Caco-2 (cell line): ENCODE measurements around the gene DNMBP. TPM values are rescaled to one million over a fixed set of nuclear protein-coding genes. Genes with fewer than 3 reads are reported as not detected.
A peak's percentile ranks its signal among the peaks of the same experiment; 100 is the strongest.

ENCODE experiments used
- BruUV-seq: library from RNA; stranded (reverse); fragments of 400-500 nt; replicated peaks from 2 replicates; lab custom pipeline; 2021; lab: Mats Ljungman, UMichigan
- CTCF ChIA-PET: fragments of 300-600 bp; sonication (Branson Sonifier 250); formaldehyde crosslinking; loops from one replicate; lab custom pipeline; 2022; ENCODE audit warnings: antibody characterized with exemption; lab: Charles Lee
- POLR2A ChIA-PET: fragments of 300-600 bp; sonication (Branson Sonifier 250); formaldehyde crosslinking; loops from one replicate; lab custom pipeline; 2022; ENCODE audit warnings: antibody characterized with exemption; lab: Charles Lee
- DNase-seq, 2 experiments: peaks; one replicate each; pipeline versions ENCODE4 v3.0.0 to v3.0.0-alpha.2; 2020 to 2022
- H3K27me3 ChIP-seq: replicated peaks from 2 replicates; pipeline ENCODE4 v1.6.0; 2011; ENCODE audit warnings: low read length; ENCODE audit not compliant: control insufficient read depth, insufficient read depth
- H3K36me3 ChIP-seq: 2 replicates; pipeline ENCODE4 v1.5.1; 2011; ENCODE audit warnings: low read length; ENCODE audit not compliant: control insufficient read depth, insufficient read depth
- H3K4me1 ChIP-seq: fragments of 250-450 bp; sonication (Bioruptor Pico); 2 replicates; pipeline ENCODE4 v1.5.1; 2020; ENCODE audit warnings: mild to moderate bottlenecking
- H3K4me3 ChIP-seq: 2 replicates; pipeline ENCODE4 v1.5.1; 2011; ENCODE audit warnings: low read depth, mild to moderate bottlenecking, control low read depth, low read length
- H3K9me3 ChIP-seq: fragments of 250-450 bp; sonication (Bioruptor Pico); 2 replicates; pipeline ENCODE4 v1.5.1; 2020; ENCODE audit warnings: mild to moderate bottlenecking, moderate library complexity
- H3K27ac Mint-ChIP-seq: one replicate; pipeline ENCODE4 v1.8.0; 2022; ENCODE audit warnings: mixed read lengths; ENCODE audit not compliant: unreplicated experiment
- H3K27me3 Mint-ChIP-seq: one replicate; pipeline ENCODE4 v1.8.0; 2022; ENCODE audit warnings: mixed read lengths; ENCODE audit not compliant: insufficient read depth, unreplicated experiment
- H3K36me3 Mint-ChIP-seq: one replicate; pipeline ENCODE4 v1.8.0; 2022; ENCODE audit warnings: mild to moderate bottlenecking, mixed read lengths; ENCODE audit not compliant: insufficient read depth, unreplicated experiment
- H3K4me1 Mint-ChIP-seq: one replicate; pipeline ENCODE4 v1.8.0; 2022; ENCODE audit warnings: low read depth, mixed read lengths; ENCODE audit not compliant: unreplicated experiment
- H3K4me3 Mint-ChIP-seq: one replicate; pipeline ENCODE4 v1.8.0; 2022; ENCODE audit warnings: mild to moderate bottlenecking, moderate library complexity, mixed read lengths; ENCODE audit not compliant: unreplicated experiment
- H3K9me3 Mint-ChIP-seq: one replicate; pipeline ENCODE4 v1.8.0; 2022; ENCODE audit warnings: mixed read lengths; ENCODE audit not compliant: unreplicated experiment
- CTCF ChIP-seq, 2 experiments: fragments of 200-600 bp in 1 of 2; IDR thresholded peaks; 1 replicate in 1 of 2; 2 replicates in 1 of 2; pipeline versions ENCODE4 v1.5.1 to v1.8.0; 2011 to 2022; ENCODE audit warnings: antibody characterized with exemption in 1 of 2, control low read depth in 1 of 2, inconsistent platforms in 1 of 2, low read depth in 1 of 2, low read length in 1 of 2, mild to moderate bottlenecking in 1 of 2, moderate library complexity in 1 of 2; ENCODE audit not compliant: insufficient read depth in 1 of 2, severe bottlenecking in 1 of 2, unreplicated experiment in 1 of 2
- intact Hi-C: fragments of 100-400 bp; cut with micrococcal nuclease; formaldehyde crosslinking; loops from one replicate; pipeline ENCODE4 v1.10.0; 2022; ENCODE audit not compliant: unreplicated experiment
- total RNA-seq: library from RNA; stranded (reverse); gene quantifications from 2 replicates; pipeline ENCODE4 v1.2.3, GENCODE V29; 2022

DNMBP gene
- total RNA-seq, 1 experiment from 2014 or later: 30.6 TPM

DNA sequence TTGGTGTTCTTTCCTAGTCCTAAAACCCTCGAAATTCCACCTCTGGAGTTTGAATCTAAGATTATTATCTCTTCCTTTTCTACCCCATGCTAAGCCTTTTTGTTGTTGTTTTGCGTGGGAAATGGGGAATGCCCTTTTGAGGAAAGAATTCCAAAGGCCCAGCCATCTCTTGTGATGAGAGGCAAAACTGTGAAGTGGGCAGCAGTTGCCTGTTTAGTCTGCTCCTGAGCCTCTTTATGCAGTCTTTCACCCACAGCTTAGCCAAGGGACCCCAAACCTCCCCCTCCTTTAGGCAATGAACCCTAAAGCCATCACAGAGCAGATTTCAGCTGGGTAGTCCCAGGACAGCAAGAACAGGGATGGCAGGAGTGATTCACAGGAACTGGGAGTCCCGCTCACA is 95.5 kb downstream of the DNMBP start:
- H3K9me3 Mint-ChIP-seq: no peaks in the 10 kb centered on the region
- peaks cover 37% of the 10 kb centered on the region for H3K36me3 Mint-ChIP-seq
- no TSS peak for BruUV-seq
- no peaks in the 10 kb centered on the region for H3K9me3 ChIP-seq
- H3K4me1 Mint-ChIP-seq: peaks cover 20% of the 10 kb centered on the region
- no peak overlapping the region for H3K4me3 Mint-ChIP-seq
- H3K4me1 ChIP-seq: 0 out of 2 replicates have a peak, but pooled peaks cover 9% of the 10 kb centered on the region
- CTCF ChIA-PET: interaction anchor here (0.6 to 1.6 kb wide), 3 partner anchors 17 to 132 kb away, joined by 3 to 5 read pairs (median 3); no protein-coding TSS in a partner anchor
- no peak for TF ChIP-seq CTCF (IDR thresholded peaks at IDR 0.05; ENCODE audit: insufficient read depth in 1 of 2, low read depth in 1 of 2, low read length in 1 of 2, severe bottlenecking in 1 of 2, unreplicated experiment in 1 of 2)
- intact Hi-C loops: loop anchor here (2.0 to 5.0 kb wide), 2 partner anchors 53 to 133 kb away; no protein-coding TSS in a partner anchor
- H3K4me3 ChIP-seq: no peak overlapping the region
- no peaks in the 10 kb centered on the region for H3K27me3 ChIP-seq
- POLR2A ChIA-PET: no interaction called here
- H3K36me3 ChIP-seq: no peaks in the 10 kb centered on the region
- DNase-seq: no peak
- H3K27ac Mint-ChIP-seq: no peak overlapping the region
- H3K27me3 Mint-ChIP-seq: no peaks in the 10 kb centered on the region

DNA sequence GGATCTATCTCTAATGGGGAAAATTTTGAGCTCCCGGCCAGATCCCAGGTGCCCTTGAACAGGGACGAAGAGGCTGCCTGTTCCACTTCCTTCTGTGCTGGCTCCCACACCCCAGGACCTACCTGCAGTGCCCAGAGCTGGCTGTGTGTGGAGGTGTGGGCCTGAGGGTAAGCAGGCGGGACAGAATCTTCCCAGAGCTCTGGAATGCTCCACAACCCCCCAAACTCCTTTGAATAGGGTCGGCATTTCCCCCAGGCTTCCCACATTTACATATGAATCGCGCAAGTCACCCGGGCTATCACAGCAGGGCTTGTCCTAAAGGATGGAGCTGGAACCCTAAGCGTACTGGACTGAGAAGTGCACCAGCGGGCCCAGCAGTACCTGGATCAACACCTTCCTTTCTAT is 95.9 kb downstream of the DNMBP start:
- 0 out of 2 replicates have a peak, but pooled peaks cover 9% of the 10 kb centered on the region for H3K4me1 ChIP-seq
- no peaks in the 10 kb centered on the region for H3K9me3 Mint-ChIP-seq
- CTCF ChIA-PET: interaction anchor here (0.6 to 1.6 kb wide), 3 partner anchors 17 to 132 kb away, joined by 3 to 5 read pairs (median 3); no protein-coding TSS in a partner anchor
- H3K4me1 Mint-ChIP-seq: peaks cover 20% of the 10 kb centered on the region
- no peaks in the 10 kb centered on the region for H3K27me3 Mint-ChIP-seq
- H3K9me3 ChIP-seq: no peaks in the 10 kb centered on the region
- peak; percentile 33 to 53 for DNase-seq
- no peak overlapping the region for H3K27ac Mint-ChIP-seq
- BruUV-seq: no TSS peak
- peaks cover 38% of the 10 kb centered on the region for H3K36me3 Mint-ChIP-seq
- intact Hi-C loops: loop anchor here (2.0 to 5.0 kb wide), 2 partner anchors 53 to 133 kb away; no protein-coding TSS in a partner anchor
- no peak overlapping the region for H3K4me3 ChIP-seq
- POLR2A ChIA-PET: no interaction called here
- H3K36me3 ChIP-seq: no peaks in the 10 kb centered on the region
- TF ChIP-seq CTCF (IDR thresholded peaks at IDR 0.05; ENCODE audit: insufficient read depth in 1 of 2, low read depth in 1 of 2, low read length in 1 of 2, severe bottlenecking in 1 of 2, unreplicated experiment in 1 of 2): peak in 1 of 2 experiments; percentile 51
- H3K4me3 Mint-ChIP-seq: no peak overlapping the region
- H3K27me3 ChIP-seq: no peaks in the 10 kb centered on the region

GRCh38 chr10:99912041-99912440 is 97.7 kb downstream of the DNMBP start:
- H3K4me3 ChIP-seq: no peak overlapping the region
- no peak overlapping the region for H3K27ac Mint-ChIP-seq
- TF ChIP-seq CTCF (IDR thresholded peaks at IDR 0.05; ENCODE audit: insufficient read depth in 1 of 2, low read depth in 1 of 2, low read length in 1 of 2, severe bottlenecking in 1 of 2, unreplicated experiment in 1 of 2): no peak
- H3K36me3 ChIP-seq: peaks cover 2% of the 10 kb centered on the region; the same call in 1 of the 2 replicates
- DNase-seq: no peak
- H3K27me3 ChIP-seq: no peaks in the 10 kb centered on the region
- 0 out of 2 replicates have a peak, but pooled peaks cover 9% of the 10 kb centered on the region for H3K4me1 ChIP-seq
- POLR2A ChIA-PET: no interaction called here
- no peaks in the 10 kb centered on the region for H3K27me3 Mint-ChIP-seq
- no peaks in the 10 kb centered on the region for H3K9me3 ChIP-seq
- H3K4me1 Mint-ChIP-seq: peaks cover 14% of the 10 kb centered on the region
- CTCF ChIA-PET: no interaction called here
- no TSS peak for BruUV-seq
- H3K4me3 Mint-ChIP-seq: no peak overlapping the region
- peaks cover 46% of the 10 kb centered on the region for H3K36me3 Mint-ChIP-seq
- H3K9me3 Mint-ChIP-seq: no peaks in the 10 kb centered on the region
- intact Hi-C loops: loop anchor here (5.0 kb wide), 1 partner anchor 55 kb away; no protein-coding TSS in a partner anchor
